CD4-positive, alpha-beta T cell (primary cell): Measurements from ENCODE around the gene PSMB1. TPM values are rescaled to one million over a fixed set of nuclear protein-coding genes. Genes with fewer than 3 reads are reported as not detected.
A peak's percentile ranks its signal among the peaks of the same experiment; 100 is the strongest.

Experiments used
- ATAC-seq: fragments of 200-7000 bp; cut with Tn5 transposase; one replicate; pipeline ENCODE4 v1.10.0; 2022; ENCODE audit warnings: mild to moderate bottlenecking; ENCODE audit not compliant: poor library complexity
- CTCF ChIA-PET: fragments of 350-600 bp; sonication (Branson Sonifier 250); formaldehyde crosslinking; loops from one replicate; lab custom pipeline; 2021; ENCODE audit warnings: antibody characterized with exemption, inconsistent platforms; lab: Charles Lee
- POLR2A ChIA-PET: fragments of 350-600 bp; sonication (Branson Sonifier 250); formaldehyde crosslinking; loops from one replicate; lab custom pipeline; 2021; ENCODE audit warnings: antibody characterized with exemption, inconsistent platforms; lab: Charles Lee
- DNase-seq, 14 experiments: peaks; one replicate each; pipeline ENCODE4 v3.0.0-alpha.2; 2013 to 2020; ENCODE audit warnings: mixed read lengths in 2 of 14
- H3K27ac ChIP-seq, 2 donors: one replicate each; pipeline versions ENCODE4 v1.5.1 to v1.7.0; 2013; ENCODE audit warnings: low read length in 2 of 2, low read depth in 1 of 2, mild to moderate bottlenecking in 1 of 2
- H3K27me3 ChIP-seq, 2 experiments: 1 replicate in 1 of 2; 2 replicates in 1 of 2; pipeline versions ENCODE4 v1.6.1 to v1.7.0; 2013; ENCODE audit warnings: low read length in 2 of 2, control low read depth in 1 of 2, mild to moderate bottlenecking in 1 of 2, moderate library complexity in 1 of 2; ENCODE audit not compliant: insufficient read depth in 2 of 2, control insufficient read depth in 1 of 2
- H3K36me3 ChIP-seq: one replicate; pipeline ENCODE4 v1.6.1; 2013; ENCODE audit warnings: low read length, control low read depth; ENCODE audit not compliant: insufficient read depth
- H3K4me1 ChIP-seq: one replicate; pipeline ENCODE4 v1.6.1; 2013; ENCODE audit warnings: low read length, control low read depth; ENCODE audit not compliant: insufficient read depth
- H3K4me3 ChIP-seq: one replicate; pipeline ENCODE4 v1.5.1; 2013; ENCODE audit warnings: mild to moderate bottlenecking, low read length, moderate library complexity
- H3K9me3 ChIP-seq, 2 experiments: 1 replicate in 1 of 2; 2 replicates in 1 of 2; pipeline versions ENCODE4 v1.6.1 to v1.7.0; 2013; ENCODE audit warnings: low read length in 2 of 2, mild to moderate bottlenecking in 2 of 2, control low read depth in 1 of 2, moderate library complexity in 1 of 2; ENCODE audit not compliant: control insufficient read depth in 1 of 2, insufficient read depth in 1 of 2
- H3K27ac Mint-ChIP-seq: one replicate; pipeline ENCODE4 v1.8.0; 2020; ENCODE audit warnings: mixed read lengths
- H3K27me3 Mint-ChIP-seq: one replicate; pipeline ENCODE4 v1.8.0; 2021; ENCODE audit warnings: mixed read lengths
- H3K36me3 Mint-ChIP-seq: one replicate; pipeline ENCODE4 v1.8.0; 2021; ENCODE audit warnings: low read depth, mixed read lengths
- H3K4me1 Mint-ChIP-seq: one replicate; pipeline ENCODE4 v1.8.0; 2021; ENCODE audit warnings: low read depth, mixed read lengths
- H3K4me3 Mint-ChIP-seq: one replicate; pipeline ENCODE4 v1.8.0; 2020; ENCODE audit warnings: mild to moderate bottlenecking, mixed read lengths
- H3K9me3 Mint-ChIP-seq: one replicate; pipeline ENCODE4 v1.8.0; 2020; ENCODE audit warnings: mixed read lengths
- intact Hi-C, 2 experiments: fragments of 100-400 bp; cut with DNase I in 1 of 2; cut with micrococcal nuclease in 1 of 2; formaldehyde crosslinking; loops; one replicate each; pipeline versions ENCODE4 v1.15.1 to v1.9.0; 2023 to 2025; cut with DNase I, micrococcal nuclease
- total RNA-seq, 174 experiments: library from RNA in 2 of 174; stranded (reverse) in 2 of 174; gene quantifications; one replicate each; pipeline ENCODE4 v1.2.3 and lab custom pipeline; 2021 to 2026
- TF ChIP-seq, protein P1 (sequence below): fragments of 200-600 bp; IDR thresholded peaks from one replicate; pipeline ENCODE4 v1.8.0; 2022; ENCODE audit warnings: antibody characterized with exemption, mild to moderate bottlenecking

PSMB1 gene
- total RNA-seq, 2 experiments from 2014 or later, result 98.8 to 108 TPM

DNA sequence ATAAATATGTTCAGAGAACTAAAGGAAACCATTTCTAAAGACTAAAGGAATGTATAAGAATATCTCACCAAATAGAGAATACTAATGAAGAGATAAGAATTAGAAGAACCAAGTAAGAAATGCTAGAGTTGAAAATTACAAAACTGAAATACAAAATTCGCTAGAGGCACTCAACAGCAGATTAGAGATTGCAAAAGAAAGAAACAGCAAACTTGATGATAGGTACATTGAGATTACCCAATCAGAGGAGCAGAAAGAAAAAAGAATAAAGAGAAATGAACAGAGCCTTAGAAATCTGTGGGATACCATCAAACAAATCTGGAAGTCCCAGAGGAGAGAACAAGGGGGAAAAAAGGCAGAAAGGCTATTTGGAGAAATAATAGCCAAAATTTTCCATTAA is 37.6 kb upstream of the PSMB1 start:
- DNase-seq (no peak), ATAC-seq (no peak)
- CTCF ChIA-PET, result no interaction called here
- no peak overlapping the region for H3K27ac ChIP-seq
- H3K9me3 Mint-ChIP-seq, result peaks cover 19% of the 10 kb centered on the region
- no peaks in the 10 kb centered on the region for H3K4me1 Mint-ChIP-seq
- H3K4me1 ChIP-seq, result no peaks in the 10 kb centered on the region
- POLR2A ChIA-PET, result no interaction called here
- peaks cover 4 to 26% of the 10 kb centered on the region in 2 experiments for H3K9me3 ChIP-seq
- intact Hi-C loops, result no loop called here
- no peak overlapping the region for H3K4me3 ChIP-seq
- TF ChIP-seq, protein P1, sequence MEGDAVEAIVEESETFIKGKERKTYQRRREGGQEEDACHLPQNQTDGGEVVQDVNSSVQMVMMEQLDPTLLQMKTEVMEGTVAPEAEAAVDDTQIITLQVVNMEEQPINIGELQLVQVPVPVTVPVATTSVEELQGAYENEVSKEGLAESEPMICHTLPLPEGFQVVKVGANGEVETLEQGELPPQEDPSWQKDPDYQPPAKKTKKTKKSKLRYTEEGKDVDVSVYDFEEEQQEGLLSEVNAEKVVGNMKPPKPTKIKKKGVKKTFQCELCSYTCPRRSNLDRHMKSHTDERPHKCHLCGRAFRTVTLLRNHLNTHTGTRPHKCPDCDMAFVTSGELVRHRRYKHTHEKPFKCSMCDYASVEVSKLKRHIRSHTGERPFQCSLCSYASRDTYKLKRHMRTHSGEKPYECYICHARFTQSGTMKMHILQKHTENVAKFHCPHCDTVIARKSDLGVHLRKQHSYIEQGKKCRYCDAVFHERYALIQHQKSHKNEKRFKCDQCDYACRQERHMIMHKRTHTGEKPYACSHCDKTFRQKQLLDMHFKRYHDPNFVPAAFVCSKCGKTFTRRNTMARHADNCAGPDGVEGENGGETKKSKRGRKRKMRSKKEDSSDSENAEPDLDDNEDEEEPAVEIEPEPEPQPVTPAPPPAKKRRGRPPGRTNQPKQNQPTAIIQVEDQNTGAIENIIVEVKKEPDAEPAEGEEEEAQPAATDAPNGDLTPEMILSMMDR, result no peak
- H3K27me3 ChIP-seq, result peaks cover 4 to 7% of the 10 kb centered on the region in 2 experiments
- H3K36me3 ChIP-seq, result no peaks in the 10 kb centered on the region
- peaks cover 4% of the 10 kb centered on the region for H3K36me3 Mint-ChIP-seq
- H3K27ac Mint-ChIP-seq, result no peak overlapping the region
- no peak overlapping the region for H3K4me3 Mint-ChIP-seq
- peaks cover 38% of the 10 kb centered on the region for H3K27me3 Mint-ChIP-seq

DNA sequence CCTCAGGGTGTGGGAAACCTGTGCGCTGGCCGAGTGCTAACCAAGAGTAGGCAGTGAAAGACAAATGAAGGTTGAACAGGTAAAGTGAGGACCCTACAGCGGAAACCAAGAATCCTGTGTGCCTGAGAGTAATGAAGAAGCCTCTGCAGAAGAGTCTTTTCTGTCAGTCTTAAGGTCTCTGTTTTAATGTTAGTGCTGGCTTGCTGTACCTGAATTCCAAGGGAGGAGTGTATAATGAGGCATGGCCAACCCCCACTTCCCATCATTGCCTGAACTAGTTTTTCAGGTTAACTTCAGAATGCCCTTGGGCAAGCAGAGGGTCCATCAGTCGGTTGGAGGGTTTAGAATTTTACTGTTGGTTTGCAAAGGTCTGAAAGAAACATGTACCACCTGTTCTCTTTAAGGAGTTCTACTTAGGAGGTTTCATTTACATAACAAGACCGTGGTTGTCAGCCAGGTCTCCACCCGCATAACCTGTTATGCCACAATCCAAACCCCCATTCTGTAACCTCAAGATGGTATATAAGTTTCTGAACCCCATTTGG is 31.9 kb upstream of the PSMB1 start:
- Mint-ChIP-seq H3K4me3 (peak overlapping the region; percentile 97), H3K27ac (peak overlapping the region; percentile 96), H3K27me3 (peaks cover 5% of the 10 kb centered on the region), H3K4me1 (peaks cover 38% of the 10 kb centered on the region), H3K9me3 (no peaks in the 10 kb centered on the region), H3K36me3 (peaks cover 41% of the 10 kb centered on the region)
- POLR2A ChIA-PET, result interaction anchor here (0.9 to 3.1 kb wide), 6 partner anchors 32 to 883 kb away, joined by 3 to 100 read pairs (median 10); partner anchors contain the start of genes C6orf120, DYNLT2, ERMARD and PHF10
- Histone ChIP-seq H3K27me3 (peaks cover 0 to 4% of the 10 kb centered on the region in 2 experiments), H3K36me3 (peaks cover 24% of the 10 kb centered on the region), H3K27ac (peak overlapping the region; percentile 69 to 92), H3K9me3 (no peaks in the 10 kb centered on the region), H3K4me3 (peak overlapping the region; percentile 71), H3K4me1 (peaks cover 15% of the 10 kb centered on the region)
- TF ChIP-seq, protein P1, result no peak
- DNase-seq (peak in 2 of 14 experiments; percentile 1 to 15), ATAC-seq (no peak)
- intact Hi-C loops, result loop anchor here (1.0 to 5.0 kb wide), 3 partner anchors 32 to 834 kb away; partner anchors contain the start of genes DYNLT2 (in 1 of the 2), ERMARD (in 1 of the 2), FAM120B (in 1 of the 2) and PSMB1 (in 1 of the 2)
- CTCF ChIA-PET, result interaction anchor here (1.9 kb wide), 1 partner anchor 32 kb away, joined by 9 read pairs; the partner anchor contains the start of genes PSMB1 and TBP

DNA sequence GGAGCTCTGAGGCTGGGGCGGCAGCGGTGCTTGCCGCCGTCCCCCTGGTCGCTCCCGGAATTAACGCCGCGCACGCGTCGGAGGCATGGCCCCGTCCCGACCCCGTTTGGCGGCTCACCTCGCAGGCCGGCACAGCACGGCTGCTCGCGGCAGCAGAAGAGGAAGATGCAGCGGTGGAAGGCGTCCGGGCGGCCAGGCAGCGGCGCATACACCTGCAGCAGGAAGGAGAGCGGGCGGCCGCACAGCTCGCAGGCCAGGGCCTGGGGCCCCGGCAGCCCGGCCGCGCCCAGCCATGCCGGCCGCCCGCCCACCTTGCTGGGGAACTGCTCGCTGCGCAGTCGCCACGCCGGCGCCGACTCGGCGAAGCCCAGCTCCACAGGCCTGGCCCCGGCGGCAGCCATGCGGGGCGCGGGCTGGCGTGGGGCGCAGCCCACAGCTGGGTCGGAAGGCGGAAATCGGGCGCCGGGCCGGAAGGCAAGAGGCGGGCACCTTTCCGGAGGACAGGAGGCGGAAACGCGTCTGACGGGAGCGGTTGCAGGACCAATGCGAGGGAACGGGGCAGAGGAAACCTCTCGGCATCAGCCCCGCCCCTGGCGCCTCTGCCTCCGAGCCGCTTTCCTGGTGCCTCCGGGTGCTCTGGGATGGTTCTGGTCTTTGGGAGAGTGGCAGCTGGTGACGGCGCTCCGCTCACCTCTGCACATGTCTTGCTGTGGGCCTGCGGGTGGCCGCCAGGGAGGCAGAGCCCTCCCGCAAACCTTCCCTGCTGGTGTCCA is 31.3 kb upstream of the PSMB1 start, which contains the start of gene PDCD2:
Gene PDCD2, minus strand, starts transcription at position 457 of the 773 bp plus-strand sequence. Its CDS starts 56 bp downstream, at position 401.
- H3K4me1 Mint-ChIP-seq, result peaks cover 38% of the 10 kb centered on the region
- H3K4me3 ChIP-seq, result peak within 1 kb of the TSS; percentile 74
- H3K27me3 Mint-ChIP-seq, result no peaks in the 10 kb centered on the region
- ChIA-PET POLR2A (interaction anchor here (0.8 to 3.1 kb wide), 12 partner anchors 9 to 882 kb away, joined by 3 to 100 read pairs (median 4); partner anchors contain the start of genes C6orf120, DYNLT2, ERMARD and PHF10), CTCF (interaction anchor here (0.7 to 1.9 kb wide), 6 partner anchors 10 to 1372 kb away, joined by 3 to 9 read pairs (median 4); partner anchors contain the start of genes C6orf120, PSMB1, TBP and WDR27)
- peak within 1 kb of the TSS; percentile 96 for H3K27ac Mint-ChIP-seq
- TF ChIP-seq, protein P1, result no peak
- no peaks in the 10 kb centered on the region for H3K27me3 ChIP-seq
- peaks cover 15% of the 10 kb centered on the region for H3K4me1 ChIP-seq
- H3K9me3 ChIP-seq, result no peaks in the 10 kb centered on the region
- H3K4me3 Mint-ChIP-seq, result peak within 1 kb of the TSS; percentile 97
- ATAC-seq, result peak; percentile 94
- H3K9me3 Mint-ChIP-seq, result no peaks in the 10 kb centered on the region
- H3K36me3 Mint-ChIP-seq, result peaks cover 47% of the 10 kb centered on the region
- H3K36me3 ChIP-seq, result peaks cover 29% of the 10 kb centered on the region
- intact Hi-C loops, result loop anchor here (1.0 to 5.0 kb wide), 3 partner anchors 31 to 834 kb away; partner anchors contain the start of genes DYNLT2 (in 1 of the 2), ERMARD (in 1 of the 2), FAM120B (in 1 of the 2) and PSMB1 (in 1 of the 2)
- peak within 1 kb of the TSS; percentile 69 to 92 for H3K27ac ChIP-seq
- DNase-seq, result peak; percentile 82 to 96 (median 88)
